DOHH2 (cell line): ENCODE results near the gene RAD54L.

Experiments
- H3F3A ChIP-seq: fragments of 200-600 bp; sonication (generic), shearing (Covaris generic); 2 replicates; pipeline ENCODE4 v1.6.0; 2016; ENCODE audit warnings: antibody characterized with exemption, mild to moderate bottlenecking; ENCODE audit not compliant: control insufficient read depth, insufficient read depth
- H3K27ac ChIP-seq: fragments of 200-600 bp; sonication (generic); 2 replicates; pipeline ENCODE4 v1.5.1; 2014; ENCODE audit warnings: low read depth, mild to moderate bottlenecking, low read length, moderate library complexity
- H3K27me3 ChIP-seq: fragments of 200-600 bp; sonication (generic); 2 replicates; pipeline ENCODE4 v1.6.1; 2014; ENCODE audit warnings: mild to moderate bottlenecking, low read length, mixed read lengths; ENCODE audit not compliant: control insufficient read depth
- H3K36me3 ChIP-seq: fragments of 200-600 bp; sonication (generic); 2 replicates; pipeline ENCODE4 v1.6.1; 2014; ENCODE audit warnings: mild to moderate bottlenecking, low read length, moderate library complexity, mixed read lengths; ENCODE audit not compliant: control insufficient read depth
- H3K4me1 ChIP-seq: fragments of 200-600 bp; sonication (generic); 2 replicates; pipeline ENCODE4 v1.6.1; 2014; ENCODE audit warnings: mild to moderate bottlenecking, low read length, mixed read lengths; ENCODE audit not compliant: control insufficient read depth
- H3K4me2 ChIP-seq: fragments of 200-600 bp; sonication (generic); 2 replicates; pipeline ENCODE4 v1.6.0; 2014; ENCODE audit warnings: mild to moderate bottlenecking, low read length, moderate library complexity
- H3K4me3 ChIP-seq: fragments of 200-600 bp; sonication (generic); 2 replicates; pipeline ENCODE4 v1.5.1; 2014; ENCODE audit warnings: mild to moderate bottlenecking, low read length, mixed read lengths
- H3K79me2 ChIP-seq: fragments of 200-600 bp; sonication (generic); 2 replicates; pipeline ENCODE4 v1.6.1; 2014; ENCODE audit warnings: mild to moderate bottlenecking, low read length, mixed read lengths; ENCODE audit not compliant: control insufficient read depth
- H3K9me2 ChIP-seq: fragments of 200-600 bp; sonication (generic); replicated peaks from 2 replicates; pipeline ENCODE4 v1.6.1; 2014; ENCODE audit warnings: mild to moderate bottlenecking, low read length, mixed read lengths; ENCODE audit not compliant: control insufficient read depth
- H3K9me3 ChIP-seq: fragments of 200-600 bp; sonication (generic); 2 replicates; pipeline ENCODE4 v1.6.1; 2014; ENCODE audit warnings: antibody characterized with exemption, low read length, mixed read lengths; ENCODE audit not compliant: control insufficient read depth, insufficient read depth
- H4K20me1 ChIP-seq: fragments of 200-600 bp; sonication (generic); 2 replicates; pipeline ENCODE4 v1.6.0; 2014; ENCODE audit warnings: low read depth, mild to moderate bottlenecking, antibody characterized with exemption, low read length, moderate library complexity; ENCODE audit not compliant: control insufficient read depth, insufficient read depth
- EZH2phosphoT487 ChIP-seq: fragments of 200-600 bp; sonication (generic); IDR thresholded peaks from 2 replicates; pipeline ENCODE4 v1.6.1; 2017; ENCODE audit warnings: borderline replicate concordance, mild to moderate bottlenecking, antibody characterized with exemption, low read length, moderate library complexity, mixed read lengths
- TF ChIP-seq, protein P1 (sequence below): fragments of 200-600 bp; sonication (generic); IDR thresholded peaks from one replicate; pipeline ENCODE4 v1.5.1; 2014; ENCODE audit warnings: antibody characterized with exemption, mild to moderate bottlenecking, low read depth, low read length; ENCODE audit not compliant: poor library complexity, severe bottlenecking

The RAD54L gene

DNA sequence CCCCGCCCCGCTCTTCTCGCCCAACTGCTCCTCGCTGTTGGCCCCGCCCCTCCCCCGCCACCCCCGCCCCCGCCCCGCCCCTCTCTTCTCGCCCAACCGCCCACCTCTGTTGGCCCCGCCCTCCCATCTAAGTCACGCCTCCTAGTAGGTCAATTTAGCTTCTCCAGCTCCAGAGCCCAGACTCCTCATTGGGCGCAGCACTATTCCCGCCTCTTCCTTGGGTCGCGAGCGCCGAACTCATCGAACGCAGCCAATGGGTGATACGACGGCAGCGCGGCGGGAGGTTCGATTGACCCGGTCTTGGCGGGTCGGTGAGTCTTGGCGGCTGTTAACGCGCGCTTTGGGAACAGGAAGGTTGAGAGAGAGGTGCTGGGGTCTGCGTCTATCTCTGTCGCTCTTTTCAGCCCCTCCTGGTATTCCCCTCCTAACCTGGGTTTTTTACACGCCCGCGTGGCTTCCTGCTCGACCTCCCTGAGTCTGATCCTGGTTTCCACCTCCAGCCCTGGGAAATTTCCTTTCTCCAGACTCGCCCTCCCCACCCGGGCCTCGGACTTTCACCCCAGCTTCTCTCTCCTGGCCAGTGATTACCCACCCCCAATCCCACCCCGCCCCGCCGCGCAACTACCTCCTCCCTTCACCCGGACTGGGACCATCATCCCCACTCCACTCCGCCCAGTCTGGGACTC is at the start of gene RAD54L:
Gene RAD54L, plus strand, starts transcription at position 328 of the 686 bp plus-strand sequence. CDS start 643 bp downstream, outside the sequence.
- Histone ChIP-seq H3K36me3 (peaks cover 50% of the 10 kb centered on the region), H3K4me1 (peaks cover 32% of the 10 kb centered on the region), H3K4me2 (peak within 1 kb of the TSS; percentile 86), H3K27ac (peak within 1 kb of the TSS; percentile 70), H3F3A (no peaks in the 10 kb centered on the region), H3K79me2 (peaks cover 51% of the 10 kb centered on the region), H3K27me3 (no peaks in the 10 kb centered on the region), H3K4me3 (peak within 1 kb of the TSS; percentile 90), H3K9me2 (no peaks in the 10 kb centered on the region), H3K9me3 (no peaks in the 10 kb centered on the region), H4K20me1 (0 out of 2 replicates have a peak, but pooled peaks cover 13% of the 10 kb centered on the region)
- TF ChIP-seq EZH2phosphoT487: no peak
- TF ChIP-seq, protein P1, sequence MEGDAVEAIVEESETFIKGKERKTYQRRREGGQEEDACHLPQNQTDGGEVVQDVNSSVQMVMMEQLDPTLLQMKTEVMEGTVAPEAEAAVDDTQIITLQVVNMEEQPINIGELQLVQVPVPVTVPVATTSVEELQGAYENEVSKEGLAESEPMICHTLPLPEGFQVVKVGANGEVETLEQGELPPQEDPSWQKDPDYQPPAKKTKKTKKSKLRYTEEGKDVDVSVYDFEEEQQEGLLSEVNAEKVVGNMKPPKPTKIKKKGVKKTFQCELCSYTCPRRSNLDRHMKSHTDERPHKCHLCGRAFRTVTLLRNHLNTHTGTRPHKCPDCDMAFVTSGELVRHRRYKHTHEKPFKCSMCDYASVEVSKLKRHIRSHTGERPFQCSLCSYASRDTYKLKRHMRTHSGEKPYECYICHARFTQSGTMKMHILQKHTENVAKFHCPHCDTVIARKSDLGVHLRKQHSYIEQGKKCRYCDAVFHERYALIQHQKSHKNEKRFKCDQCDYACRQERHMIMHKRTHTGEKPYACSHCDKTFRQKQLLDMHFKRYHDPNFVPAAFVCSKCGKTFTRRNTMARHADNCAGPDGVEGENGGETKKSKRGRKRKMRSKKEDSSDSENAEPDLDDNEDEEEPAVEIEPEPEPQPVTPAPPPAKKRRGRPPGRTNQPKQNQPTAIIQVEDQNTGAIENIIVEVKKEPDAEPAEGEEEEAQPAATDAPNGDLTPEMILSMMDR: no peak

DNA sequence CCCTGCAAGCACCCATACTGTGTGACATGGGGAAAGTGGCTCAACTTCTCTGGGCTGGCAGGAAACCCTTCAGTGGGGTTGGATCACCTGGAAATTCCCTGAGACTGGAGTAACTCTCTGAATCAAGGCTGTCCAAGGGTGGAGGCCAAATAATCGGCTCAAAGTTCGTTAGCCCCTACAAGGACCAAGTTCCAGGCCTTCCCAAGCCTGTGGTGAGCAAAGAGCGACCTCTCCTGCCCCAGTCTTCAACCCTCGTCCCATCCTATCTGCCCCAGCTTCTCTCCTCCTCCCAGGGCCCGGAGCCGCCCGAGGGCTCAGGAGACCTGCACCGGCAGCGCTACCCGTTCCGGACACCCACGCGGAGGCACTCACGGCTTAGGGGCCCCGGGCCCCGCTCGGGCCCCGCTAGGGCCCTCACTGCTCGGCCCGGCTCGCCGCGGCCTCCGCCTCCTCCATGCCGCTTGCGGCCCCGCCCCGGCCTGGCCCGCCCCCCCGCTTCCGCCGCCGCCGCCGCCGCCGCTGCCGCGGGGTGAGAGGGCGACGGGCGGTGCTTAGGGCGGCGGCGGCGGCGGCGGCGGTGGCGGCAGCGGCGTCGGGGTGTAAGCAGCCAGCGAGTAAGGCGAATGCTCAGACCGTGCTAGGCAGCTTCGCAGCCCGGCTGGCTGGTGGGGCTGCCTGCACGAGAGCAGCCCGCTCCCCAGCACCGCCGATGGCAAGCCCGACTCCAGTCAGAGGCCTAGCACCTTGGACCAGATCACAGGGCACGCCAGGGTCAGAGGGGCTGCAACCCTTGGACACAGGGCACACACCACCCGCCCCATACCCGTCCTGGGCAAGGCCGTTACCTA is 49.4 kb upstream of the RAD54L start, which contains the start of gene POMGNT1:
Gene POMGNT1, minus strand, starts transcription at position 471 of the 848 bp plus-strand sequence. CDS start 613 bp downstream, outside the sequence.
- H3K9me2 ChIP-seq: no peaks in the 10 kb centered on the region
- H3K27me3 ChIP-seq: peaks cover 4% of the 10 kb centered on the region
- peak within 1 kb of the TSS; percentile 19; the same call in 1 of the 2 replicates for H3K27ac ChIP-seq
- TF ChIP-seq EZH2phosphoT487: no peak
- TF ChIP-seq, protein P1: no peak
- no peaks in the 10 kb centered on the region for H3K9me3 ChIP-seq
- H3K79me2 ChIP-seq: peaks cover 5% of the 10 kb centered on the region
- peaks cover 31% of the 10 kb centered on the region for H3K4me1 ChIP-seq
- H4K20me1 ChIP-seq: no peaks in the 10 kb centered on the region
- peak within 1 kb of the TSS; percentile 96 for H3K4me3 ChIP-seq
- H3F3A ChIP-seq: peaks cover 5% of the 10 kb centered on the region; the same call in 1 of the 2 replicates
- peak within 1 kb of the TSS; percentile 99 for H3K4me2 ChIP-seq
- no peaks in the 10 kb centered on the region; the same call in 1 of the 2 replicates for H3K36me3 ChIP-seq

DNA sequence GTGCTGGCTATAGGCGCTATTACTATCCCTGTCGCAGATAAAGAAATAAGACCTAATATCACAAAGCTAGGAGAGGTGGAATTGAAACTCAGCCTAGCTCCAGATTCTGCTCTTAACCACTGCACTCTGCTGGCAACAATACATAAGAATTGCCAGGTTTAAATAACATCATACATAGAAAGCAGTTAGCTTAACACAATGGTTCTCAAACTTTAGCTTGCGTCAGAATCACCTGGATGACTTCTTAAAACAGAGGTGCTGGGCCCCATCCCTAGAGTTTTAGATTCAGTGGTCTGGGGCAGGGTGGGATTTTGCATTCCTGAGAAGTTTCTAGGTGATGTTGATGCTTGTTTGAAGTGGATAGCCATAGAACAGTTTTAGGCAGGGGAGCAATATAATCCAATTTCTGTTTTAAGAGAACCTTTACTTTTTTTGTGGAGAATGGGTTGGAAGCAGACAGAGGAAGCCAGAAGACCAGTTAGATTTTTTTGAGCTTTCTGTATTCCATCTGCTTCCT is 48.3 kb upstream of the RAD54L start:
- Histone ChIP-seq H4K20me1 (no peaks in the 10 kb centered on the region), H3K79me2 (peaks cover 5% of the 10 kb centered on the region), H3K4me3 (peak overlapping the region; percentile 96), H3K36me3 (no peaks in the 10 kb centered on the region), H3K27me3 (peaks cover 13% of the 10 kb centered on the region), H3K9me2 (no peaks in the 10 kb centered on the region), H3K4me2 (peak overlapping the region; percentile 99), H3K9me3 (no peaks in the 10 kb centered on the region), H3K27ac (no peak overlapping the region), H3F3A (peaks cover 5% of the 10 kb centered on the region; the same call in 1 of the 2 replicates), H3K4me1 (peaks cover 35% of the 10 kb centered on the region)
- TF ChIP-seq, protein P1: no peak
- no peak for TF ChIP-seq EZH2phosphoT487
